ENCODE results near the gene APOM.

Gene APOM

DNA sequence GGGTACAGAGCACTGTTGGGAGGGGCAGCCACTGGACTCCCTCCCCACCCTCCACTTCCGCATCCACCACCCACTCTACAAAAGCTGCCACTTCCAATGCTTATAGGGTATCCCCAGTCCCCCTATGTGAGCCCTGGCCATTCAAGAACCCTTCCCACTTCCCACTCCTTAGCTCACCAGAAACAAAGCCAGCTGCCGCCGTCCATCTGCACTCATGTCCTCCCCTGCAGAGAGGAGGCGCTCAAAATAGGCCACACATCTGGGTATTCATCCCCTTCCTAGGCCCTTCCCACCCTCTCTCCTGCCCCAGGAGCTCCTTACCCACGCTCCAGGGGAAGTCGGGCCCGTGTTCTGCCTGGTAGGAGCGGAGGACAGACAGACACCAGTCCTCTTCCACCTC lies 31.6 kb downstream of the APOM start:
- TF ChIP-seq, protein P1, sequence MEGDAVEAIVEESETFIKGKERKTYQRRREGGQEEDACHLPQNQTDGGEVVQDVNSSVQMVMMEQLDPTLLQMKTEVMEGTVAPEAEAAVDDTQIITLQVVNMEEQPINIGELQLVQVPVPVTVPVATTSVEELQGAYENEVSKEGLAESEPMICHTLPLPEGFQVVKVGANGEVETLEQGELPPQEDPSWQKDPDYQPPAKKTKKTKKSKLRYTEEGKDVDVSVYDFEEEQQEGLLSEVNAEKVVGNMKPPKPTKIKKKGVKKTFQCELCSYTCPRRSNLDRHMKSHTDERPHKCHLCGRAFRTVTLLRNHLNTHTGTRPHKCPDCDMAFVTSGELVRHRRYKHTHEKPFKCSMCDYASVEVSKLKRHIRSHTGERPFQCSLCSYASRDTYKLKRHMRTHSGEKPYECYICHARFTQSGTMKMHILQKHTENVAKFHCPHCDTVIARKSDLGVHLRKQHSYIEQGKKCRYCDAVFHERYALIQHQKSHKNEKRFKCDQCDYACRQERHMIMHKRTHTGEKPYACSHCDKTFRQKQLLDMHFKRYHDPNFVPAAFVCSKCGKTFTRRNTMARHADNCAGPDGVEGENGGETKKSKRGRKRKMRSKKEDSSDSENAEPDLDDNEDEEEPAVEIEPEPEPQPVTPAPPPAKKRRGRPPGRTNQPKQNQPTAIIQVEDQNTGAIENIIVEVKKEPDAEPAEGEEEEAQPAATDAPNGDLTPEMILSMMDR (conservative IDR thresholded peaks at IDR 0.05; ENCODE audit: low read depth, low read length): no peak
- no peak overlapping the region for H3K4me3 ChIP-seq (ENCODE audit: low read depth, low read length)
- no peak for DNase-seq (ENCODE audit: low read depth)

DNA sequence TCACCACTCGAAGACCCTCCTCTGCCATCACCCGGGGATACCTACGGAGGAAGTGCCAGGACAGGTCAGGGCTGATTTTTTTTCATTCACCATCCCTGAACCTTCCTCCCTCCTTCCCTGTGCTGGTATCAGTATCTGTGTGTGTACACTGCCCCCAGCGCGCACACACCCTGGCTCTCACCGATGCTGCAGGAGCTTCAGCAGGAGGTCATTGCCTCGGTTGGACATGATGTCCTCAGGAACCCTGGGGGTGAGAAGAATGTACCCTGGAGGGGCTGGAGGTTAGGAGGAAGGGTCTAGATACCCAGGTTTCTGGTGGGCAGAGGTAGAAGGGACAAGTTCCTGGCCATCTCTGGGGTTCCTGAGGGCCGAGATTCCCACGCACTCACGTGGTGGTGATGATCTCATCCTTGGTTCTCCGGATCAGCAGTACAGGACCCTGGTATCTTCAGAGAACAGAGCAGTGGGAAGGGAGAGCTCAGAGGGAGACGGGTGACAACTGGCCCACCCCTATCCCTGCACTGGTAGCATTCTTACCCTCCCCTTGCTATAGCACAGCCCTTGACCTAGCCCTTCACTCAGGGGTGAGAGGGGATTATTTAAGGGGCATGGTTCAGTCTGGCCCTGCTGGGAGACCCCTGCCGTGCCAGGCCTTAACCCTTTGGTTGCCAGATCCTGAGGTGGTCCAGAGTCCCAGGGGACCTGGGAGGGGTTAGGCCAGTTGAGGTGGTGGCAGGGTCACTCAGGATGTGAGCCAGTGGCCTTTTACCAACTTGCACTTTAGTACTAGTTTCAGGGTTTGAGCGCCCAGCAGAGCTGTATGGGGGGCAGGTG lies 32.4 kb downstream of the APOM start:
- TF ChIP-seq, protein P1 (conservative IDR thresholded peaks at IDR 0.05; ENCODE audit: low read depth, low read length): no peak
- no peak overlapping the region for H3K4me3 ChIP-seq (ENCODE audit: low read depth, low read length)
- no peak for DNase-seq (ENCODE audit: low read depth)

DNA sequence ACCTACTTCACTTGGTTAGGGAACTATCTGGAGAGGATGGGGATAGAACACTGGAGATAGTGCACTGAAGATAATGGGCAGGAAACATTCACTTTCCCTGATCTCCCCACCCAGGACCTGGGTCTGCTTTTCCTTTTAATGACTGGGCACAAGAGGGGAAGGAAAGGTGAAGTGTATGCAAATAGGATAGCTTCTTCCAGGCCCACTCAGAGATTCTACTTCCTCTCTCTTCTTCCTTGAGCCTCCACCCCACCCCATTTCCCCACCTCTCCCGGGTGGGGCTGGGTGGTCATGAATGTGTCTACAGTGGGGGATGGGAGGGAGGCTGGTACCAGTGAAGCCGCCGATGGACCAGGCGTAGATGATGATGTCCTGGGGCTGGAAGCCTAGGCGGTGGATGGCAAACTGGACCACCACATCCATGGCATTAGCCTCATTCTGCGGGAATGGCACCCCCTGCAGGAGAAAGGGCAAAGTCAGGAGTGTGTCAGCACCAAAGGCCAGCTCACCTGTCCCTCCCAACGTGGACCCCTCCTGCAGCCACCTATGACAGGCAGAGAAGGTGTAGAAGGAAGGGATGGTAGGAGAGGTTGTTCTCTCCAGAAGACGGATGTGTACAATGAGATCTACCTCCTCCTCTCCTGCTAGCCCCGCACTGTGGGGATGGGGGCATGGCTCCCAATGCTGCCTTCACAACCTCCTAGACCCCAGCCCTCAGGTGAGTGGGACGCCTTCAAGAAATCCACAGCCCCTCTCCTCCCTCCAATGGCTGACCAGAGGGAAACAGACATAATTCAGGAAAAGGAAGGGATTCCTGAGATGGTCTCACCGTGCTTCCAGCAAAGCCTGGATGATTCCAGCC lies 33.8 kb downstream of the APOM start:
- H3K4me3 ChIP-seq (ENCODE audit: low read depth, low read length): no peak overlapping the region
- no peak for DNase-seq (ENCODE audit: low read depth)
- TF ChIP-seq, protein P1 (conservative IDR thresholded peaks at IDR 0.05; ENCODE audit: low read depth, low read length): peak; percentile 57

DNA sequence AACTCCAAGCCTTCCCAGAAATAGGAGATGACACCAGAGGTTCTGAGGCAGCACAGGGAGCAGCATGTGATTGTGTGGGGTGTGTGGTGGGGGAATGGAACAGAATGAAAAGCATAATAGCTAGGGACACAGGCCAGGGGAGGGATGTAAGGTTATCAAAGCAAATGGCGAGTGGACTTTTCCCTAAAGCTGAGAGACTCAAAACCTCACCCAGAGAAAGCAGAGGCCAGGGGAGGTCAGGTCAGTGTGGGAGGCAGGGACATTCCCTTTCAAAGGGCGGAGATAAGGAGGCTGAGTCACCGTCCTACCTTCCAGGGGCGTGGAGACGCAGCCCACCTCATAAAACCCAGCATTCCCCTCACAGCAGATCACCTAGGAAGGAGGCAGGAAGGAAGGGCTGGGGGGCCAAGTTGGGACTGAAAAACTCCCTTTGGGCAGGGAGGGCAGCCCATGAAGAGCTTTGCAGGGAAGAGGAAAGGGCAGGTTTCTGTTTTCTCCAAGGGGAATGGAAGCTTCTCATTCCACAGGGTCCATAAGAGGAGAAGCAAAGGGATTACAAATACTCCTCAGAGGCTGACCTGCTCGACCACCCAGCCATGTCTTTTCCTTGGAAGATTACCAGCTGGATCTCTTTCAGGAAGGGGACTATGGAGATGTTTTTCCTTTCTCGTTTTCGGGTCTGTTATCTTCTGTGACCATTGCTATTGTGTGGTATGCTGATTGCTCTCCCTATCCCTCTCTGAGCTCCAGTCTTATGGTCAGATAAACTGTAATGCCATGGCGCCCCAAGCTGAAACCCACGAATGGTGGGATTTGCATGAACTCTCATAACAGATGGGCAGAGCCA lies 34.8 kb downstream of the APOM start:
- TF ChIP-seq, protein P1 (conservative IDR thresholded peaks at IDR 0.05; ENCODE audit: low read depth, low read length): no peak
- no peak overlapping the region for H3K4me3 ChIP-seq (ENCODE audit: low read depth, low read length)
- peak; percentile 17 for DNase-seq (ENCODE audit: low read depth)

DNA sequence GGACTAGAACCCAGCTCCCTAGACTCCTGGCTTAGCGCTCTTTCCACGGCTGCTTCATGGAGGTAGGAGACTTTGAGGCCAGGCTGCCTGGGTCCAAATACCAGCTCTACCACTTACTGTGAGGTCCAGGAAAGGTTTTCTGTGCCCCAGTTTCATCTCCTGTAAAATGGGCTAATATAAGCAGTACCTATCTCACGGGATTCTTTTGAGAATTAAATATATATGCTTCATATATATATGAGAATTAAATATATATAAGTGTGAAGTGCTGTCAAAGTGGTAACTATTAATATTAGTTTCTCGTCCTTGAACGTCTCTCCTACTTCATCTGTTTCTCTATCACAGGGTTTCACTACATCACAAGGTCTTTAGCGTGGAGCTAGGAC lies 35.4 kb downstream of the APOM start:
- TF ChIP-seq, protein P1 (conservative IDR thresholded peaks at IDR 0.05; ENCODE audit: low read depth, low read length): no peak
- no peak overlapping the region for H3K4me3 ChIP-seq (ENCODE audit: low read depth, low read length)
- no peak for DNase-seq (ENCODE audit: low read depth)

DNA sequence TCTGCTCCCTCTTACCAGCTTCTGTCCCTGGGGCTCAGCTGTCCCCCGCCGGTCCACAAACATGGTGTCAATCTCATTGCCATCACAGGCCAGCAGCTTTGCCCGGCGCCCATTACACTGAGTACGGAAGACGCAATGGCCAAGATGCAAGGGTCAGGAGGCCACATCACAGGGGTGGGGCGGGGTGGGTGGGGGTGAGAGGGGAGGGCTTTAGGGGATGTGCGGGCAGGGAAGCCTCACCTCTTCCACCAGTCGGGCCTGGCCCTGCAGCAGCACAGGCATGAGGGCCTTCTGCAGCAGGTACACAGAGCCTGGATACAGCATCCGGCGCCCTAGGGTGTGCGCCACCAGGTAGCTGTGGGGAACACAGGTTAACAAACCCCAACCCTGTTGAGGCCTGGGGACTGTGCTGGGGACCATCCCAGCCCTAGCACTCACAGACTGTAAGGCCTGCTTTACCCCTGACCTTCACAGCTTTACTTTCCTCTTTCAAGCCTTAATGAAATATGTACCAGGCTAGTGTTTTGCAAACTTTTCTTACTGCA lies 35.9 kb downstream of the APOM start:
- TF ChIP-seq, protein P1 (conservative IDR thresholded peaks at IDR 0.05; ENCODE audit: low read depth, low read length): no peak
- H3K4me3 ChIP-seq (ENCODE audit: low read depth, low read length): no peak overlapping the region
- no peak for DNase-seq (ENCODE audit: low read depth)
